Activated CD8-positive, alpha-beta memory T cell treated with anti-CD3 and anti-CD28 coated beads for 4 hours (primary cell): ENCODE measurements around the gene DIP2C.

Experiments used
- DNase-seq, 2 donors: peaks; one replicate each; pipeline ENCODE4 v3.0.0-alpha.2; 2020; ENCODE audit warnings: low read depth in 2 of 2

DIP2C gene

DNA sequence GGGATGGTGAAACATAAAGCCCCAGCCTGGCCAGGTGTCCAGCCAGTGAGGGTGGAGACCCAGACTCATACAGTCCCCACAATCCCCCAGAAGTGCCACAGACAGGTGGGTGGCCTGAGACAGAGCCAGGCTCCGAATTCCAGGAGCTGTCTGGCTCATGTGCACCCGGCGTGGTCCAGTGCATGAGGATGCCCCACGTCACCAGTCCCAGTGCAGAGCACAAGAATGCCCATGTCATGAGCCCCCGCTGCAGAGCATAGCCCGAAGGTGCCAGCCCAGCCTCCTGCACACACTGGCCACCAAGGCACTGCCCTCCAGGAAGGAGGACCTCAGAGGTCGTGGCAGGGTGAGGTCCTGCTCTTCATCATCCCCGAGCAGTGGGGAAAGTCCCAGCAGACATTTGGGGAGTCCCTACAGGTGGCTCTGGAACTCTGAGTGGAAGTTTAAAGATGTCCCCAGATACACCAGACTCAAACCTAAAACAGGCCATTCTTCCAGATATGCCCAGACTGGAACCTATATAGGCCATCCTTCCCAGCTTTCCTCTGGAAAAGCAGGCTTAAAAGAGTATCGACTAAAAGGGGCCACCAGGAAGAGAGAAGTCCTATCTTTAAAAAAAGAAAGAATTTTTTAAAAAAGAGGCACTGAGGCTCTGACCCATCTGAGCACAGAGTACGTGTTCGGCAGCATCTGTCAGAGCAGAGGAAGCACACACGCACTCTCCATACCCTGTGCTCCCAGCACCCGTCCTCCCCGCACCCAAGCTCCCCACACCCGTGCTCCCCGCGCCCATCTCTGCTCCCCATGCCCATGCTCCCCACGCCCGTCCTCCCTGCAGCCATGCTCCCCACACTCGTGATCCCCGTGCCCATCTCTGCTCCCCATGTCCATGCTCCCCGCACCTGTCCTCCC lies 11.5 kb downstream of the DIP2C start:
- no peak for DNase-seq

GRCh38 chr10:677038-677437 lies 12.4 kb downstream of the DIP2C start:
- DNase-seq = no peak

GRCh38 chr10:676178-676577 lies 13.3 kb downstream of the DIP2C start:
- no peak for DNase-seq

DNA sequence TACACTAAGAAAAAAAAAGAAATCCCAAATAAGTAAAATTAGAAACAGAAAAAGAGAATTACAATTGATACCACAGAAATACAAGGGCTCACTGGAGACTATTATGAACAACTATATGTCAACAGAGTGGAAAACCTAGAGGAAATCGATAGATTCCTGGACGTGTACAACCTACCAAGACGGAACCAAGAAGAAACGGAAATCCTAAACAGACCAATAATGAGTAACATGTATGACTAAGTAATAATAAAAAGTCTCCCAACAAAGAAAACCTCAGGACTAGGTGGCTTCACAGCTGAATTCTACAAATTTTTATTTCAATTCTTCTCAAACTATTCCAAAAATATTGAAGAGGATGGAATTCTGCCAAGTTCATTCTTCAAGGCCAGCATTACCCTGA lies 13.9 kb downstream of the DIP2C start:
- DNase-seq = no peak

GRCh38 chr10:673492-673891 lies 16.0 kb downstream of the DIP2C start:
- DNase-seq = no peak

DNA sequence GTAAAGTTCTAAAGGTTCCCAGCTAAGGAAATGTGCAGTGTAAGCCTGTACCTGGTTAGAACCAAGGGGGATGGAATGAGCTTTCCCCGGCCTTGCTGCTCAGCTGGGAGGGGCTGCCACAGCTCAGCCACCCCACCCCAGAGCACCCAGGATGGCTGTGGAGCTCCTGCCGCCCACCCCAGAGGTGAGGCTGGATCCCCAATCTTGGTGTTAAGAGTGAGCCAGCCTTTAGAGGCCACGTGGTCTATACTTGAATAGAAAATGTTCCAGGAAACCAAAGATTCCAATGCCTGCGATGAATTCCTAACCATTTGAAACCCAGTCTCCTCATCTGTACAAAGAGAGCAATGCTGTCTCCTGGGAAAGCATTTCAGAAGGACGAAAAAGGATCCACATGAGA lies 16.5 kb downstream of the DIP2C start:
- DNase-seq = no peak

DNA sequence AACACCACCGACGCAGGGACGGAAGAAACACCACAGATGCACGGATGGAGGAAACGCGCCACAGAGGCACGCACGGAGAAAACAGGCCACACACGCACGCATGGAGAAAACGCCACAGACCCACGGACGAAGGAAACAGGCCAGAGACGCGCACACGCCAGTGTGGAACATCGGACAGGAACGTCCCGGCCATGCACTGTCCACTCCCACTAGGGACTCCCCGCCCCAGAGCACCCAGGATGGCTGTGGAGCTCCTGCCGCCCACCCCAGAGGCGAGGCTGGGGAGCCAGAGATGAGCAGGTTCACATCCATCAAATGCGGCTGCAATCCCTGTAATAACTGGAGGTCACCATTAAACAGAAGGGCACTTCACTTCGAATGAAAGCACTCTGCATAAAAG lies 17.3 kb downstream of the DIP2C start:
- no peak for DNase-seq

GRCh38 chr10:670990-671389 lies 18.5 kb downstream of the DIP2C start:
- no peak for DNase-seq

DNA sequence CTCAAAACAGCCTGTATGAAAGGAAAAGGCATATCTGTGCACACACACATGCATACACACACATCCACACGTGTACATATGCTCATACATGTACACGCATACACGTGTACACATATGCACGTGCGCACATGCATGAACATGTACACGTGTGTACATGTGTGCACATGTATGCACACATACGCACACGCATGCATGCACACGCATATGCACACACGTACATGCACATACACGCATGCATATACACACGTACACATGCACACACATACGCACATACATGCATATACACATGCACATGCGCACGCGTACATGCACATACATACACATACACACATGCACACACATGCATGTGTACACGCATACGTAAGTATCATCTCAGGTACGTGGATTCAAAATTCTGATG lies 19.4 kb downstream of the DIP2C start:
- DNase-seq = no peak

DNA sequence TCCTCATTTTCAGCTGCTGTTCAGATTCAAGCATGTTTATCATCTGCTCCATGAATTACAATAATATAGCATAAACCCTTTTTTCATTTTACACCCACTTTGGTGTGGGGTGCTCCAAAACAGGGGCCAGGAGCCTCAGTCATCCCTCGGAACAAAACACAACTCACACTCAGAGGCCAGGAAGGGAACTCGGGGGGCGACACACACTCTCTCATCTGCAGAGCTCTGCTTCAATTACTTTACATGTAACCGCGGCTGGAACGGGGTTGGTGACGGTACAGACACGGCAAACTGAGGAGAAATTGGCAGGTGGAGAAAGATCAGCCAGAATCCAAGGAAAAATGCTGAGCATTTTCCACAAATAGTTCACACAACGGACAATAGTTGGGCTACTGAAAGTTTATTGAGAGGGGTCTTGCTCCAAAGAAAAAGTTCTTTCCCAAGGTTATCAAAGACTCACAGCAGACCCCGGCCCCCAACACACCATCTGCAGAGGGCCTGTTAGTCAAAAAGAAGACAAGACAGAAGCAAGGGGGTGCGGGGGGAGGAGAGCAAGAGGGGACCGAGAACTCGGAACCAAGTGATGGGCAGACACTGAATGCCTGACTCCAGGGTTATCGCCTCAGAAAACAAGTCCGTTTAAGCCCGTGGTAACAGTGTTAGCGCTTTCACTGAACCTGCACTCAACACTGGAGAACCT lies 20.5 kb downstream of the DIP2C start:
- DNase-seq = no peak

DNA sequence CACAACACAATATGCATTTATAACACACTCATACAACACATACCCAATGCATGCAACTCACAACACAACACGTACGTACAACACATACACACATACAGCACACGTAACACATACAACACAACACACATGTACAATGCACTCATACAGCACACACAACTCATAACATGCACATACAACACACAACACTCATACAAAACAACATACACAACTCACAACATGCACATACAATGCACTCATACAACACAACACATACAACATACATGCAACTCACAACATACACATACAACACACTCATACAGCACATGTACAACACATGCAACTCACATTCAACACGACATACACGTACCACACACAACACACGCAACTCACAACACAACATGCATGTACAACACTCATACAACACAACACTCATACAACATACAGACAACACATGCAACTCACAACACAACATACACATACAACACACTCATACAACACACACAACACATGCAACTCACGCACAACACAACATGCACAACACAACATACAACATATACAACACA lies 21.8 kb downstream of the DIP2C start:
- DNase-seq = no peak

DNA sequence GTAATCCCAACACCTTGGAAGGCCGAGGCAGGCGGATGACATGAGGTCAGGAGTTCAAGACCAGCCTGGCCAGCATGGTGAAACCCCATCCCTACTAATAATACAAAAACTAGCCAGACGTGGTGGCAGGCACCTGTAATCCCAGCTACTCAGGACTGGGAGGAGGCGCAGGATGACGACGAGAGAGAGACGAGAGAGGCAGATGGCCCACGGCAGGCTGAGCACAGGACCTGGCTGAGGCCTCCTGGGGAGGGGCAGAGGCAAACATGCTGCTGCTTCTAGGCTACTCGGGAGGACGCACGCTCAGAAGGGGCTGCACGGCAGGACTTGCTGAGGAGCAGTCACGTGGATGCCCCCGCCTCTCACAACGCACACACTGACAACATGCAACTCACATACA lies 22.4 kb downstream of the DIP2C start:
- DNase-seq = no peak

GRCh38 chr10:666237-667012 lies 23.0 kb downstream of the DIP2C start:
- DNase-seq = no peak

- DNase-seq = no peak
Measured at GRCh38 chr10:665579-666091, 23.8 kb downstream of the DIP2C start.

GRCh38 chr10:664893-665292 lies 24.6 kb downstream of the DIP2C start:
- DNase-seq = no peak

- DNase-seq = no peak
Measured at GRCh38 chr10:664301-664700, 25.2 kb downstream of the DIP2C start.

DNA sequence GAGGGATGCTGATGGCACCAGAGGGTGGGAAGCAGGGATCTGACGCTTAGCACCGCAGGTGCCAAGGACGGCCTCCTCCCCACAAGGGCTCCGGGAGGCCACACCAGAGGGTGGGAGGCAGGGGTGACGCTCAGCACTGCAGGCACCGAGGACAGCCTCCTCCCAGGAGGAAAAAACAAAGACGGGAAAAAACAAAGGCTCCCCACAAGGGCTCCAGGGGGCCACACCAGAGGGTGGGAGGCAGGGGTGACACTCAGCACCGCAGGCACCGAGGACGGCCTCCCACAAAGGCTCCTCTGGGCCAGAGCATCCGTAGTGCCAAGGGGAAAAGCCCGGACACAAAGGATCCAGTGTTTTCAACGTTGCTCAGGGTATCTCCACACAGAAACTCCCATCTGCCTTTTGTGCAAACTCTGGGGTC lies 25.6 kb downstream of the DIP2C start:
- no peak for DNase-seq

DNA sequence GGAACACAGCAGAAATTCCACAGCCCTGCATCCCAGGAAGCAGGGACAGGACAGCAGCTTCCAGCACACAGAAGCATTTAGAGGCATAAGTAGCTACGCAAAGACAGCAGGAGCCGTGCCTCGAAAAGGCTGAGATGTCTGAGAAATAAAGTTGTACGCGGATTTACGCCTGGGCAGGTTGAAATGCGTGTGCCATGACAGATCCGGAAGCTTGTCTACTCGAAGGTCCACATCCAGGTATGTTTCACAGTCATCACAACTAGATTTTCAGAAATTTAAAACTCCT lies 26.1 kb downstream of the DIP2C start:
- DNase-seq = no peak

DNA sequence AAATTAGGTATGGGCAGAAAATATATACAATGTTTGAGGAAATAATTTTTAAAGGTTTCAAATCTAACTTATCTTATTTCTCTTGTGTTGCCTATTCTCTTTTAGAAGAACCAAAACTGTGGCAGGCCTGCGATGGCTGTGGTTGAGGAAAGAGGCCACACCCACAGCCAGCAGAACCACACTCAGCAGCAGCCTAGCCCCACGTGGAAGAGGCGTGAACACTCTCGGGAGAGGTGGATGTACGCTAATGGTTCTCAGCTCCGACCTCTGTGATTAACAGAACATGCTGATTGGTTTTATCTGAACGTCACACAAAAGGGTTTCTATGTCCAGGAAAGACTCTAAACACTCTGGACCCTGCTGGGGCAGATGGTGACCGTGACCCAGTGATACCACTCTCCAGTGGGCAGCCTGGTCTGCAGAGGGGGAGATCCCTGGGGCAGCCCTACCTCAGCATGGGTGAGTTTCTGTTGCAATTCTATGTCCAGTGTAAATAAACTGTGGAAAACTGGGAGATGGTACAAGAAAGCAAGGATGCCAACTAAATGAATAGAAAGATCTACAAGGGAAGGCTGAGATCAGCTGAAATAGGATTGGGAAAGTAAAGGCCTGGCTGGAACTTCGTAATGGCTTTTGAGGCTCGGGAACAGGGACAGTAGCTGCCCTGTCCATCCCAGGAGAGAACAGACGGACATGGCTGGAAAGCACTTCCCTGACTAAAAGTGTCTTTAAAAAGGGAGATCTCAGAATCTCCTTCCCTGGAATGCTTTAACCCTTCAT lies 26.6 kb downstream of the DIP2C start:
- DNase-seq = no peak

- no peak for DNase-seq
Measured at GRCh38 chr10:662223-662605, 27.3 kb downstream of the DIP2C start.

GRCh38 chr10:661597-662222 lies 27.8 kb downstream of the DIP2C start:
- no peak for DNase-seq
